ENCODE results near the gene GRM8. TPM values are rescaled to one million over a fixed set of nuclear protein-coding genes. Genes with fewer than 3 reads are reported as not detected.

Gene GRM8
- total and polyA plus RNA-seq, 8 donors = 0.26 to 0.75 (median 0.44) TPM; not detected in 2

GRCh38 chr7:127233630-127234029, 19.1 kb downstream of the GRM8 start:
- Histone ChIP-seq H3K27me3 (peaks cover 0 to 17% of the 10 kb centered on the region in 2 donors), H3K9me3 (no peaks in the 10 kb centered on the region), H3K27ac (no peak overlapping the region), H3K36me3 (no peaks in the 10 kb centered on the region), H3K4me3 (no peak overlapping the region), H3K4me1 (no peaks in the 10 kb centered on the region)
- ATAC-seq (no peak), DNase-seq (no peak)
- intact Hi-C loops (cut with DNase I) = no loop called here
- TF ChIP-seq, protein P1, sequence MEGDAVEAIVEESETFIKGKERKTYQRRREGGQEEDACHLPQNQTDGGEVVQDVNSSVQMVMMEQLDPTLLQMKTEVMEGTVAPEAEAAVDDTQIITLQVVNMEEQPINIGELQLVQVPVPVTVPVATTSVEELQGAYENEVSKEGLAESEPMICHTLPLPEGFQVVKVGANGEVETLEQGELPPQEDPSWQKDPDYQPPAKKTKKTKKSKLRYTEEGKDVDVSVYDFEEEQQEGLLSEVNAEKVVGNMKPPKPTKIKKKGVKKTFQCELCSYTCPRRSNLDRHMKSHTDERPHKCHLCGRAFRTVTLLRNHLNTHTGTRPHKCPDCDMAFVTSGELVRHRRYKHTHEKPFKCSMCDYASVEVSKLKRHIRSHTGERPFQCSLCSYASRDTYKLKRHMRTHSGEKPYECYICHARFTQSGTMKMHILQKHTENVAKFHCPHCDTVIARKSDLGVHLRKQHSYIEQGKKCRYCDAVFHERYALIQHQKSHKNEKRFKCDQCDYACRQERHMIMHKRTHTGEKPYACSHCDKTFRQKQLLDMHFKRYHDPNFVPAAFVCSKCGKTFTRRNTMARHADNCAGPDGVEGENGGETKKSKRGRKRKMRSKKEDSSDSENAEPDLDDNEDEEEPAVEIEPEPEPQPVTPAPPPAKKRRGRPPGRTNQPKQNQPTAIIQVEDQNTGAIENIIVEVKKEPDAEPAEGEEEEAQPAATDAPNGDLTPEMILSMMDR (IDR thresholded peaks at IDR 0.05) = no peak

- H3K27me3 ChIP-seq = peaks cover 0 to 29% of the 10 kb centered on the region in 2 donors
- ATAC-seq (no peak), DNase-seq (no peak)
- H3K9me3 ChIP-seq = no peaks in the 10 kb centered on the region
- no peaks in the 10 kb centered on the region for H3K4me1 ChIP-seq
- TF ChIP-seq, protein P1 (IDR thresholded peaks at IDR 0.05) = no peak
- no peak overlapping the region for H3K27ac ChIP-seq
- no peak overlapping the region for H3K4me3 ChIP-seq
- intact Hi-C loops (cut with DNase I) = no loop called here
- H3K36me3 ChIP-seq = no peaks in the 10 kb centered on the region
Observed at GRCh38 chr7:127231415-127231814, 21.3 kb downstream of the GRM8 start.

- Histone ChIP-seq H3K9me3 (no peaks in the 10 kb centered on the region), H3K4me3 (no peak overlapping the region), H3K4me1 (no peaks in the 10 kb centered on the region), H3K27me3 (peaks cover 0 to 33% of the 10 kb centered on the region in 2 donors), H3K36me3 (no peaks in the 10 kb centered on the region), H3K27ac (no peak overlapping the region)
- intact Hi-C loops (cut with DNase I) = no loop called here
- ATAC-seq (no peak), DNase-seq (no peak)
- TF ChIP-seq, protein P1 (IDR thresholded peaks at IDR 0.05) = no peak
Observed at GRCh38 chr7:127230192-127230925, 22.4 kb downstream of the GRM8 start.

DNA sequence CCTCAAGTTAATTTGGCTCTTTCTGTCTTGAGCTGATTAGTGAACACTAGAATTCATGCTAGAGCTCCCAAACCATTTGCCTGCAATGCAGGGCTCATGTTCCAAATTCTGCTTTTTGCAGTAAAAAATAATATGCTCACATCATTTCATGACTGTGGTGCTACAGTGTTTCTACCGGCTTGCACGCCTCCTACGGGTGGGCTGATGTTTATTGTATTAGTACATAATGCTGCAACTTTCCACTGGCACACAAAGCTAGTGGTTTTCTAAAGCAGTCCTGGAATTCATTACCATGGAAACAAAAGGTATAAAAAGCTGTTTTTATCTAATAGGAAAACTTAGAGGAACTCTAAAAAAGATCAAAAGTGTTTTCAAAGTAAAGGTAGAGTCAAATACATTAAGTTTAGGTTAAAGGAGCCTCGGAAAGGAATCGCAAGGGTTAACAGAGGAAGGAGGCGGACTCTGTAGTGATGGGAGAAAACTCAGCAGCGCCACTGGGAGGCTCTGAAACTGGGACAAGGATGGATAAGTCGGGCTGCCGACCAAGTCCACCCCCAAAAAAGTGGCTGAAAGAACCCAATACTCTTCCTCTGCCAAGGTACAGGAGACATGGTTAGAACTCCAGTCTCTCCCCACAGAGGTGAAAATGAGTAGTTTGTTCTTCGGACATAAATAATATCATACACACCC, 25.9 kb downstream of the GRM8 start:
- intact Hi-C loops (cut with DNase I) = no loop called here
- H3K4me1 ChIP-seq = no peaks in the 10 kb centered on the region

DNA sequence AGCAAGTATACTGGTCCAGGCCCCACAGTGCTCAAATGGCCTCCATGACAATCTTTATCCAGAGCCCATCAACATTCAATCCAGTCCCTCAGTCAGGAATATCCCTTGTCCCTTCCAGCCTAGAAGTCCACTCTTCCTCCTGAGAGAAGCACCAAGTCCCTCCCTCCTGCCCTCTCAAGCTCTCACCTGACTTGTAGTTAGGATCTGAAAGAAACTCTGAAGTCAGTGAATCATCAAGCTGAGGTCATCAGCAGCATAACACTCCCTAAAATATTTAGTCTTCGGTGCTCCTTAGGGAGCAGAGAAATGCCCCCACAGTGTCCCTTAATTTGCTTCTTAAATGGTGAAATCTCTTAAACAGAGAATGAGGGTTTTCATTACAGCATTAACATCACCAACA, 31.0 kb downstream of the GRM8 start:
- ATAC-seq (no peak), DNase-seq (no peak)
- Histone ChIP-seq H3K4me3 (no peak overlapping the region), H3K4me1 (no peaks in the 10 kb centered on the region), H3K9me3 (no peaks in the 10 kb centered on the region), H3K27me3 (peaks cover 0 to 26% of the 10 kb centered on the region in 2 donors), H3K27ac (no peak overlapping the region), H3K36me3 (no peaks in the 10 kb centered on the region)
- intact Hi-C loops (cut with DNase I) = no loop called here
- TF ChIP-seq, protein P1 (IDR thresholded peaks at IDR 0.05) = no peak

More for the DNA sequence above, 25.9 kb downstream of the GRM8 start:
- no peak for ATAC-seq
- TF ChIP-seq, protein P1 (IDR thresholded peaks at IDR 0.05) = no peak
- H3K4me3 ChIP-seq = no peak overlapping the region
- no peaks in the 10 kb centered on the region for H3K36me3 ChIP-seq
- H3K27ac ChIP-seq = no peak overlapping the region
- peaks cover 0 to 38% of the 10 kb centered on the region in 2 donors for H3K27me3 ChIP-seq
- no peaks in the 10 kb centered on the region for H3K9me3 ChIP-seq
- no peak for DNase-seq
